ENCODE results near the gene SDF4.

SDF4 gene

DNA sequence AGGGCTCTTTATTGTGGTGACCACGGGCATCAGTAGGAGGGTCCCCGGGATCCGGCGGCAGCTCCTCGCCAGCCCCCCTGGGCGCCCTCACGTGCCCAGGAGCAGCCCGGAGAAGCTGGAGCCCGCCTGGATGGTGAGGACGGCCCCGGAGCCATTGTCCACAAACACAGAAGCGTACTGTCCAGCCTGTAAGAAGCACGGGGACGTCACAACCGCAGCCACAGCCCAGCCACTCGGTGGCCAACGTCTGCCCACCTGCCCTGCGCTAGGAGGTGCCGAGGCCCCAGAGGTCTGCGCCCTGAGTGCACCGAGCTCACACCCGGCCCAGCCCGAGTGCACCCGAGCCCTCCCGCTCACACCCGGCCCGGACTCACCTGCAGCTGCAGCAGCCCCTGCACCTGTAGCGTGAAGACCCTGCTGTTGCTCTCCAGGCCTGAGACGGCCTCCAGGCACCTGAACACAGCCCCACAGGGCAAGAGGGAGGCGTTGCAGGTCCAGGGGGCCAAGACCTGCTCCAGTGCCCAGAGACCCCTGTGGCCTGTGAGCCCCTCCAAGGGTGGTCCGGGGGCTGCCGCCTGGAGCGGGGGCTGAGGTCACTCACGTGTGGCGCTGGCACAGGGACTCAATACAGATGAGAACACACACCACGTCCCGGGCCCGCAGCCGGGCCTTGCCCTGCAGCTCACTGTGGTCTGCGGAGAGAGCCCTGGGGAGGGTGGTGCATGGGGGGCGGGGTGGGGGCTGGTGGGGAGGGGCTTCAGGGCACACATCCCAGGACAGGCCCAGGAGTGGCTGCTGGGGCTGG is 10.9 kb upstream of the SDF4 start:
- H3K4me1 ChIP-seq, result no peaks in the 10 kb centered on the region
- no peaks in the 10 kb centered on the region for H3K9me3 ChIP-seq
- in situ Hi-C loops (cut with MboI; ENCODE audit: low sequenced_read_pairs), result loop anchor here (10.0 kb wide), 1 partner anchor 62 kb away; the partner anchor contains the start of genes ACAP3 and PUSL1
- H3K4me3 ChIP-seq, result no peak overlapping the region
- no peaks in the 10 kb centered on the region for H3K27me3 ChIP-seq (ENCODE audit: low read depth)
- DNase-seq (ENCODE audit: low spot score in 2 of 2), result no peak
- no peaks in the 10 kb centered on the region for H3K36me3 ChIP-seq (replicated peaks)

DNA sequence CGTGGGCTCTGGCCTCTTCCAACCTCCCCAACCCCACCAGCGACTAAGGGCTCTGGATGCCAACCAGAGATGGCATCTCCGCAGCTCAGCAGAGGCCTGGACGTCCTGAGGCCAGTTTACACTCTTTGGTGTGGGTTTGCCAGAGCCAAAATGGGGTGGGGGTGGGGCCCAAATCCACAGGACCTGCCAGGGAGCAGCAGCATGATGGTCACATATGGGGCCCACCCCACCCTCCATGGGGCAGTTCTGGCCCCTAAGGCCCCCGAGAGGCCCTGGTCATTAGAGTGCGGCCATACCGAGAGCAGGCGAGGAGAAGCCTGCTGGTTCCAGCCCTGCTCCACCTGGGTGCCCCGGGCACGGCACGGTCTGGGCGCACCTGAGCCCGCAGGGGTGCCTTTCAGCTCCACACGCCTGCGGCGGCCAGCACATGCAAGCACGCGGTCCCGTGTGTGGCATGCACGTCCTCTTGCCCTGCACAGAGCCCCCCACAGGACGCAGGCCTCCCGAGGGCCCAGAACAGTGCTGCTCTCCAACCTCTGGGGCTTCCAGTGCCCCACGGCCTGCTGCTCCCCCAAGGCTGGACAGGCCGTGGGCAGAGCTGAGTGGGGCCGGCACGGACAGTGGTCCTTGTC is 9.9 kb upstream of the SDF4 start:
- in situ Hi-C loops (cut with MboI; ENCODE audit: low sequenced_read_pairs), result loop anchor here (10.0 kb wide), 1 partner anchor 63 kb away; the partner anchor contains the start of genes ACAP3 and PUSL1
- Histone ChIP-seq H3K4me1 (no peaks in the 10 kb centered on the region), H3K4me3 (no peak overlapping the region), H3K9me3 (no peaks in the 10 kb centered on the region), H3K27me3 (ENCODE audit: low read depth) (no peaks in the 10 kb centered on the region), H3K36me3 (replicated peaks) (no peaks in the 10 kb centered on the region)
- DNase-seq (ENCODE audit: low spot score in 2 of 2), result no peak

DNA sequence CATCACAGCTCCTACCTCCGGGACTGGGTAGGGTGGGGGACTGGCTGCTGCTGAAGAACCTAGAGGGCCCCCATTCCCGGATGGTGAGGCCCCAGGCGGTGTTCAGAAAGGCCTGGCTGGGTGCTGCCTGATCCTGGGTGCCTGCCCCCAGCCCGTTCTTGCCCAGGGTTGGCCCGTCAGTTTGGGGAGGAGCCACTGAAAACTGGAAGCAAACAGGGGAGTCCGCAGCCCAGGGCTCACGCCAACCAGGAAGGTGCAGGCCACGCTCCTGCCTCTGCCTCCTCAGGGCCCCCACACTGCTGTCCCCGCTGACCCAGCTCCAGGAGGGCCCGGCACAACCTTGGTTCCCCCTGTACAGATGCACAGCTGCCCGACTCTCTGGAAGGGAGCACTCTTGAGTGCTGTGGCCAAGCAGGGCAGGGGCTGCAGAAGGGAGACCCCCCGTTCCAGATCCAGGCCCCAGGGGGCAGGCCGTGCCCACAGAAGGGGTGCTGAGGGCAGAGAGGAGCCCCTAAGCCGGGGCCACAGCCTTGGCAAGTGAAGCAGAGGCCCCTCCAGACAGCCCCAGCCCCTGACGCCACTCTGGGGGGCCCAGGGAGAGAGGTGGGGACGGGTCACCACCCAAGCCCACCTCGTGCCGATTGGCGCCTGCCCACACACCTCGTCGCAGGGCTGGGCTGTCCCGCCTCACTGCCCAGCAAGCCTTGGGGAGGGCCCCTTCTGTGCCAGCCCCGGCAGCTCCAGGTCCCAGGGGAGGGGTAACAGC is 9.2 kb upstream of the SDF4 start:
- Histone ChIP-seq H3K4me3 (no peak overlapping the region), H3K27me3 (ENCODE audit: low read depth) (no peaks in the 10 kb centered on the region), H3K4me1 (no peaks in the 10 kb centered on the region), H3K9me3 (no peaks in the 10 kb centered on the region), H3K36me3 (replicated peaks) (no peaks in the 10 kb centered on the region)
- no peak for DNase-seq (ENCODE audit: low spot score in 2 of 2)
- in situ Hi-C loops (cut with MboI; ENCODE audit: low sequenced_read_pairs), result loop anchor here (10.0 kb wide), 1 partner anchor 64 kb away; the partner anchor contains the start of genes ACAP3 and PUSL1

DNA sequence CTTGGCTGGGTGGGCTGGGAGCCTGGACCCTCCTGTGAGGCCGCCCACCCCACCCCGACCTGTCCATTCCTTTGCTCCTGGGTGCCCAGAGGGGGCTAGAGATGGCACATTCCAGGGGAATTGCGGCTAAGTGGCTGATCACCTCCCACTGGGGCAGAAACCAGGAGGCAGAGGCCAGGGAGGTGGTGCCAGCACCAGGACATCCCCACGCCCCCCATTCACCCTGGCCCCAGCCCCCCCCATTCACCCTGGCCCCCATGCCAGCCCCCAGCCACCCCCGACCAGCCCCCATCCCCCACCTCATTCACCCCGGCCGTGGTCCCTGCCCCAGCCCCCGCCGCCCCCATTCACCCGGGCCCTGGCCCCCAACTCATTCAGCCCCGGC is 8.5 kb upstream of the SDF4 start:
- DNase-seq (ENCODE audit: low spot score in 2 of 2), result no peak
- in situ Hi-C loops (cut with MboI; ENCODE audit: low sequenced_read_pairs), result loop anchor here (10.0 kb wide), 1 partner anchor 64 kb away; the partner anchor contains the start of genes ACAP3 and PUSL1
- no peak overlapping the region for H3K4me3 ChIP-seq
- H3K36me3 ChIP-seq (replicated peaks), result no peaks in the 10 kb centered on the region
- H3K27me3 ChIP-seq (ENCODE audit: low read depth), result no peaks in the 10 kb centered on the region
- no peaks in the 10 kb centered on the region for H3K4me1 ChIP-seq
- H3K9me3 ChIP-seq, result no peaks in the 10 kb centered on the region

DNA sequence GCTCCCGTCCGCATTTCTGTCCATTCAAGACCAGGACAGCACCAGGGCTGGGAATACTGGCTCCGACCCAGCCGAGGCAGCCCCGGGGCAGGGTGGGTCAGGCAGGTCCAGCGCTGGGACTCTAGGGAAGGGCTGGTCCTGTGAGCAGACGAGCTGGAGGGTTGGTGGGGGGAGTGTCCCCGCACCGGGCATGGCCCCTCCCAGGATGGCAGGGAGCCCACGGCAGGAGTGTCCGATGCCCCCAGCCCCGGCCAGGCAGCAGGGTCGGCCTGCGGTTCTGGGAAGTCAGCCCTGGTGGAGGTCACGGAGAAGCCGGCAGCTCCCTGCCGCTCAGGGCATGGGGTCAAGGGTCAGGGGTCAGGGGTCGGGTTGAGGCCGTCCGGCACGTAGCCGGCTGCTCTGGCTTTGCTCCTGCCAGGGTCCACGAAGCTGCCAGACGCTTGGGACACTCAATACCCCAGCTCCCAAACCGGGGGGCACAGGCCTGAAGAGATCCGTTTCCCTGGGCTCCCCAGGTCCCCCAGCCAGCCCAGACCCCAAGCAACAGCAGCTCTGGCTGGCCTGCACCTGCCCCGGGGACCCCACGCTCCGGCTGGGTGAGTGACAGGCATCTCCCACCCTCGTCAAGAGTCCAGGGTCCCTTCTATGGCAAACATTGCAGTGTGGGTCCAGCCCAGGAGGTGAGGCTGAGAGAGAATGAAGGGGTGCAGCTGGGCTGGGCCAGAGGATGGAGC is 8.0 kb upstream of the SDF4 start:
- no peaks in the 10 kb centered on the region for H3K36me3 ChIP-seq (replicated peaks)
- DNase-seq (ENCODE audit: low spot score in 2 of 2), result no peak
- no peaks in the 10 kb centered on the region for H3K9me3 ChIP-seq
- in situ Hi-C loops (cut with MboI; ENCODE audit: low sequenced_read_pairs), result loop anchor here (10.0 kb wide), 1 partner anchor 65 kb away; the partner anchor contains the start of genes ACAP3 and PUSL1
- H3K4me1 ChIP-seq, result no peaks in the 10 kb centered on the region
- no peak overlapping the region for H3K4me3 ChIP-seq
- no peaks in the 10 kb centered on the region for H3K27me3 ChIP-seq (ENCODE audit: low read depth)

DNA sequence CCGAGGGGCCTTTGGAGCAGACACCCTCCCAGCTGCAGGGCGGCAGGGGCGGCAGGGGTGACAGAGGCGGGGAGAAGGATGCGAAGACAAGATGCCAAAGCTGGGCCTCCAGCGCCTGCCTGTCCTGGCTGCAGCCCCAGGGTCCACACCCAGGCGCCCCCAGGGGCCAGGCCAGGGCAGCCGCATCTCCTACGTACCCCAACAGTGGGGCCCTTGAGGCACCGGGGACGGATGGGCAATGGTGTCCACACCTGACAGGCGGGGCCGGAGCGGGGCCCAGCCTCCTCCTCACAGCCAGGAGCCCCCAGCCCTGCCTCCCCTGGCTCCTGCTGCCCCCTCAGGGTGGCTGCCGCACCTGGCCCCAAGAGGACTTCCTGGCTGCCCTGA is 7.4 kb upstream of the SDF4 start:
- Histone ChIP-seq H3K9me3 (no peaks in the 10 kb centered on the region), H3K4me1 (no peaks in the 10 kb centered on the region), H3K4me3 (no peak overlapping the region), H3K27me3 (ENCODE audit: low read depth) (no peaks in the 10 kb centered on the region), H3K36me3 (replicated peaks) (no peaks in the 10 kb centered on the region; the same call in 1 of the 2 replicates)
- DNase-seq (ENCODE audit: low spot score in 2 of 2), result no peak
- in situ Hi-C loops (cut with MboI; ENCODE audit: low sequenced_read_pairs), result no loop called here

DNA sequence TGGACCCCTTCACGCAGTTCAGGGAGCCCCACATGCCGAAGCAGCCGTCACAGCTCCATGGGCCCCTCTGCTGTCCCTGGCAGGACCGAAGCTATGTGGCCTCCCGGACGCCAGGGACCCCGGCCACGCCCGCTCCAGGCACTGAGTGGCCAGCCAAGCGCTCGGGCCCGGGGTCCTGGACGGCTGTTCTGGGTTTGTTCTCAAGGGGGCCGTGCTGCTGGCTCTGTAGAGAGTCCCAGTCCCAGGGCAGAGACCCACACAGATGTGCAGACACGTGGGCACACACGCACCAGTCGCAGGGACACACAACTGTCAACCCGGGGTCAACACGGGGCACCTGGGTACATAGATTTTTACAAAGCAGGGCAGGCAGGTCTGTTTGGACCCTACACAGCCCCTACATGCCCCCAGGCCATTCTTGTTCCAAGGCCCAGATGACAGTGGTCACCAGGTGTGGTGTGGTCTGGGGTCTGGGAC is 6.9 kb upstream of the SDF4 start:
- in situ Hi-C loops (cut with MboI; ENCODE audit: low sequenced_read_pairs), result no loop called here
- Histone ChIP-seq H3K9me3 (no peaks in the 10 kb centered on the region), H3K36me3 (replicated peaks) (no peaks in the 10 kb centered on the region; the same call in 1 of the 2 replicates), H3K4me3 (no peak overlapping the region), H3K4me1 (no peaks in the 10 kb centered on the region), H3K27me3 (ENCODE audit: low read depth) (no peaks in the 10 kb centered on the region)
- no peak for DNase-seq (ENCODE audit: low spot score in 2 of 2)

DNA sequence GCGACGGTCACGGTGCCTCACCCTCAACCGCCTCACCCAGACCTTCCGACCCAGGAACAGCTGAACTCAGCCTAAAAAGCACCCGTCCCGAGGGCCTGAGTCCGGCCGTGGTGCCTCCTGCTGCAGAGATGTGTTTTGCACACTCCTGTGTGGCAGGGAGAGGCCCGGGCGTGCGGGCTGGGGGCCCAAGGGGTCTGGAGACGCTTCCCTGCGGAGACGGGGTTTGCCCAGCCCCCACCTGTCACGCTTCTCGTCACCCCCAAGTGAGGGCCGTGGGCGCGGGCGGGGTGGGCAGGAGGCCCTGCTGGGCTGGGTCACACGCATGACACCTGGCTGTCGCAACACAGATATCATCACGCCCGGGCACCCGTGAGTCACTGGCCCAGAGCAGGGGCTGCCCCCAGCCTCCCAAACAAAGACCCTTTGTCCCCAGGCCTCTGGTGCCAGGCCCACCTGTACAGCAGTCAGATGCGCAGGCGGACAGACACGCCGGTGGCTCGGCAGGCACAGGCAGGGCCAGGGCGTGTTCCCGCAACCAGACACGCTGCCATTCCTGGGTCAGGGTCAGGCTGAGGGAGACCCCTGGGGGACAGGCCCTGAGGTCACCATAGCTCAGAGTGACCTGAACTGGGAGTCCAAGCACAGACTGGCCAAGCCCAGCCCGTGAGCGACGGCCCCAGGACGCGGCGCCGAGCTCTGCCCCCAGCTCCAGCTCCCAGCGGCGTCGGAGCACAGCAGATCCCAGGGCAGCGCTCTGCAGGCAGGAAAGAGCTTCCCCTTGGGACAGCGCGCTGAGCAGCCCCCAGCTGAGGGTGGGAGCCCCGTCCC is 6.3 kb upstream of the SDF4 start:
- DNase-seq (ENCODE audit: low spot score in 2 of 2), result no peak
- Histone ChIP-seq H3K36me3 (replicated peaks) (no peaks in the 10 kb centered on the region; the same call in 1 of the 2 replicates), H3K9me3 (no peaks in the 10 kb centered on the region), H3K4me1 (no peaks in the 10 kb centered on the region), H3K4me3 (no peak overlapping the region), H3K27me3 (ENCODE audit: low read depth) (no peaks in the 10 kb centered on the region)
- in situ Hi-C loops (cut with MboI; ENCODE audit: low sequenced_read_pairs), result no loop called here

DNA sequence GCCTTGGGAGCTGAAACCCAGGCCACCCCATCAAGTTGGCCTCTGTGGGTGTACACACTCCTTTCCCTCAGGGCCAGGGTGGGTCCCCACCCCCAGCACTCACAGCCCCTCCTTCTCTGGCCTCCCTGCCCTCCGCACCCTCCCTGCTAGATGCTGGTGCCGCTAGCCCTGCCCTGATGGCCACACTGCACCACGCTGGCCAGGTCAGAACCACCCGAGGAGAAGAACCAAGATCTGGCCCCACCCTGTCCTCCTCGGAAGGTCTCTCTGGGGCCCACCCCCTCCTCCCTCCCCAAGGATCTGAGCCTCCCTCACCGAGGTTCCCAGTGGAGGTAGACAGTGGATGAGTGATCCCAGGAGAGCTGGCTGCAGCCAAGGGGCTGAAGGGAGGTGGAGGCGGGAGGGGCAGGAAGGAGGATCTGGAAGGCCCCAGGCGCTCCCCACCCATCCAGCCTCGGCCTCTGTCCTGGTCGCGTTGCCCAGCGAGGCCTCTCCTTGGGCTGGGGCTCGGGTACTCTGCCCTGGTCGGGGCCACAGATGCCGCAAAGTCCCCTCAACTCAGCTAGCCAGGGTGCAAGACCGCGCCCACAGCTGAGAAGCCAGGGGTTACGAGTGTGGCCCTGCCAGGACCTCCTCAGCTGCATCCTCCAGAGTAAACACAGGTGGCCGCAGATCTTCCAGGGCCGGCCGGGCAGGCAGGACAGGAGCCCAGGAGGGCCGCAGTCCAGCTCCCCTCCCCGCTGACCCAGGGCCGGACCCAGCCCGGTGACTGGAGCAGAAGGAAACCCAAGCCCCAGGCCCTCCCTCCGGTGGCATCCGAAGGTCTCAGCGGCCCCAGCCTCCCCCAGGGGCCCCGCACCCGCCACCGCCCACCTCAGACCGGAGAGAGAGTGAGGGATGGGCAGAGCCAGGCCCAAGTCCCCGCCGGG is 5.4 kb upstream of the SDF4 start:
- Histone ChIP-seq H3K4me3 (no peak overlapping the region), H3K27me3 (ENCODE audit: low read depth) (no peaks in the 10 kb centered on the region), H3K36me3 (replicated peaks) (no peaks in the 10 kb centered on the region; the same call in 1 of the 2 replicates), H3K9me3 (no peaks in the 10 kb centered on the region), H3K4me1 (peaks cover 3% of the 10 kb centered on the region; the same call in 1 of the 2 replicates)
- in situ Hi-C loops (cut with MboI; ENCODE audit: low sequenced_read_pairs), result no loop called here
- DNase-seq (ENCODE audit: low spot score in 2 of 2), result no peak

DNA sequence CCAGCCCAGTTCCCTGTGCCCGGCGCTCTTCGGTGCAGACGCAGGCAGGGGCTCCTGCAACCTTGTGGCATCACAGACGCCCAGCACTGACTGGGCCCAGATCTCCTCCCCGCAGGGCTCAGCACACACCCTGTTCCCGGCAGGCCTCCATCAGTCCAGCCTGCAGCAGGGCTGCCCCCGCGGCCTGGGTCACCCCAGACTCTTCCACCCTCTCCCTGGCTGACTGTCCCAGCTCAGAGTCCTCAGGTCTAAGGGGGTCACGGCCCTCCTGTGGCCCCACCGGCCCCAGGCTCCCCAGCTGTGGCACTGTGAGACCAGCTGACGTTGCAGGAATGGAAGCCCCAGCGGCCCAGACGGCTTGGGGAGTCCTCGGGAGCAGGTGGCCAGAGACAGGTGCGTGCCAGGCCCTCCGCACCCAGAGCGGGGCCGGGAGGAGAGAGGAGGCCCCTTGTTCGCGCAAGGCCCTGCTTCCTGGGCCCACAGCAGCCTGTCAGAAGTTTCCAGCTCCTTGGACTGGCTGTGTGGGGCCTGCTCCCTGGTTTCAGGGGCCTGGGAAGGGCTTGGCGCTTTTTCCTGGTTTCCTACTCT is 4.5 kb upstream of the SDF4 start:
- H3K9me3 ChIP-seq, result no peaks in the 10 kb centered on the region
- H3K27me3 ChIP-seq (ENCODE audit: low read depth), result no peaks in the 10 kb centered on the region
- no peak for DNase-seq (ENCODE audit: low spot score in 2 of 2)
- peaks cover 4% of the 10 kb centered on the region for H3K36me3 ChIP-seq (replicated peaks)
- in situ Hi-C loops (cut with MboI; ENCODE audit: low sequenced_read_pairs), result no loop called here
- H3K4me3 ChIP-seq, result no peak overlapping the region
- H3K4me1 ChIP-seq, result peaks cover 3% of the 10 kb centered on the region; the same call in 1 of the 2 replicates

DNA sequence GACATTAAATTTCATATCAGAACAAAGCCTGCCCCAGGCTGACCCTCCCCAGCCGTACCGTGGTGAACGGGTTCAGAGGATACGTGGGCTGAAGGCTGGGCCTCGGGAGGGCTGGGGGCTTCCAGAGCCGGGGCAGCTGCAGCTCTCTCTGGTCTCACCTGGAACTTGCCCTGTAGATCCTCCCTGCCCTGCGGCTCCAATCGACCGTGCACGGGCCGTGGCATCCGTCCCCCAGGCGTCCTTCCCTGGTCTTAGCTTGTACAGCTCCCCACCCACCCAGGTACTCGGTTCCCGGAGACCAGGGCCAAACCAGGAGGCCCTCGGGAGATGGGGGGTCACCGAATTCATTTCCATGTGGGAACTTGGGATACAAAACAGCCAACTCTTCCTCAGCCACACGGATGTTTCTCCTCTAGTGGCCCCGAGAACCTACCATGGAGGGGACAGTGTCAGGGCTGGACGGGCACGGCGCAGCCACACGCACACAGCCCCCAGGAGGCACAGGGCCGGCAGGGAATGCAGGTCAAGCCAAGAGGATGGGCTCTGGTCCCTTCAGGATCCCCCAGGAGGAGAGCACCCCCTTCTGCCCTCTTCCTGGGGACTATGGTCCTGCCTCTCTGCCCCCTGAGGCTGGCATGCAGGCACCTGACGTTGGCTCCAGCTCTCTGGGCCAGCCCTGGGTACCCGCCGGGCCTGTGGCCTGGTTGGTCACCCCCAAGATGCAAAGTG is 3.4 kb upstream of the SDF4 start:
- Histone ChIP-seq H3K36me3 (replicated peaks) (peaks cover 4% of the 10 kb centered on the region), H3K27me3 (ENCODE audit: low read depth) (no peaks in the 10 kb centered on the region), H3K9me3 (no peaks in the 10 kb centered on the region), H3K4me3 (no peak overlapping the region), H3K4me1 (peaks cover 3% of the 10 kb centered on the region; the same call in 1 of the 2 replicates)
- DNase-seq (ENCODE audit: low spot score in 2 of 2), result no peak
- in situ Hi-C loops (cut with MboI; ENCODE audit: low sequenced_read_pairs), result no loop called here

Measured in HAP-1 (cell line).